Measurements from ENCODE around the gene DDX47.

GRCh38 chr12:12788675-12789368 is 24.3 kb upstream of the DDX47 start:
- TF ChIP-seq ZFP30 (CRISPR knock-in tag; IDR thresholded peaks at IDR 0.05): no peak
- TF ChIP-seq, protein P1, sequence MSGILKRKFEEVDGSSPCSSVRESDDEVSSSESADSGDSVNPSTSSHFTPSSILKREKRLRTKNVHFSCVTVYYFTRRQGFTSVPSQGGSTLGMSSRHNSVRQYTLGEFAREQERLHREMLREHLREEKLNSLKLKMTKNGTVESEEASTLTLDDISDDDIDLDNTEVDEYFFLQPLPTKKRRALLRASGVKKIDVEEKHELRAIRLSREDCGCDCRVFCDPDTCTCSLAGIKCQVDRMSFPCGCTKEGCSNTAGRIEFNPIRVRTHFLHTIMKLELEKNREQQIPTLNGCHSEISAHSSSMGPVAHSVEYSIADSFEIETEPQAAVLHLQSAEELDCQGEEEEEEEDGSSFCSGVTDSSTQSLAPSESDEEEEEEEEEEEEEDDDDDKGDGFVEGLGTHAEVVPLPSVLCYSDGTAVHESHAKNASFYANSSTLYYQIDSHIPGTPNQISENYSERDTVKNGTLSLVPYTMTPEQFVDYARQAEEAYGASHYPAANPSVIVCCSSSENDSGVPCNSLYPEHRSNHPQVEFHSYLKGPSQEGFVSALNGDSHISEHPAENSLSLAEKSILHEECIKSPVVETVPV (CRISPR knock-in tag; IDR thresholded peaks at IDR 0.05): no peak
- no peak for TF ChIP-seq PPARA (CRISPR knock-in tag; IDR thresholded peaks at IDR 0.05; ENCODE audit: borderline replicate concordance)
- no peak for TF ChIP-seq RARB (CRISPR knock-in tag; IDR thresholded peaks at IDR 0.05)
- TF ChIP-seq TOX (CRISPR knock-in tag; IDR thresholded peaks at IDR 0.05; ENCODE audit: borderline replicate concordance): no peak
- no peak for TF ChIP-seq CSDC2 (CRISPR knock-in tag; IDR thresholded peaks at IDR 0.05)
- TF ChIP-seq POU6F1 (CRISPR knock-in tag; IDR thresholded peaks at IDR 0.05; ENCODE audit: borderline replicate concordance, low read depth): no peak
